ENCODE measurements around the gene PRR32.

DNA sequence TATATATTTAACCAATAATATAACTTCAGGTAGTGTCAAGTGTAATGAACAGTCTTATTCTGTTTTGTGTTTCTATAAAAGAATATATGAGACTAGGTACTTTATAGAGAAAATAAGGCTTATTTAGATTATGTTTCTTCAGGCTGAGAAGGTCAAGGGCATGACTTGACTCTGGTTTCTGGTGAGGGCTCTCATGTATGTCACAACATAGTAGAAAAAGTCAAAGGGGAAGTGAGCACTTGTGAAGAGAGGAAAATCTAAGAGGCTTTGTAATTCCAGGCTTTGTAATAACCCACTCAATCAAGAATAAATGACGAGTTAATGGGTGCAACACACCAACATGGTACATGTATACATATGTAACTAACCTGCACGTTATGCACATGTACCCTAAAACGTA, 27.6 kb downstream of the PRR32 start:
- TF ChIP-seq, protein P1, sequence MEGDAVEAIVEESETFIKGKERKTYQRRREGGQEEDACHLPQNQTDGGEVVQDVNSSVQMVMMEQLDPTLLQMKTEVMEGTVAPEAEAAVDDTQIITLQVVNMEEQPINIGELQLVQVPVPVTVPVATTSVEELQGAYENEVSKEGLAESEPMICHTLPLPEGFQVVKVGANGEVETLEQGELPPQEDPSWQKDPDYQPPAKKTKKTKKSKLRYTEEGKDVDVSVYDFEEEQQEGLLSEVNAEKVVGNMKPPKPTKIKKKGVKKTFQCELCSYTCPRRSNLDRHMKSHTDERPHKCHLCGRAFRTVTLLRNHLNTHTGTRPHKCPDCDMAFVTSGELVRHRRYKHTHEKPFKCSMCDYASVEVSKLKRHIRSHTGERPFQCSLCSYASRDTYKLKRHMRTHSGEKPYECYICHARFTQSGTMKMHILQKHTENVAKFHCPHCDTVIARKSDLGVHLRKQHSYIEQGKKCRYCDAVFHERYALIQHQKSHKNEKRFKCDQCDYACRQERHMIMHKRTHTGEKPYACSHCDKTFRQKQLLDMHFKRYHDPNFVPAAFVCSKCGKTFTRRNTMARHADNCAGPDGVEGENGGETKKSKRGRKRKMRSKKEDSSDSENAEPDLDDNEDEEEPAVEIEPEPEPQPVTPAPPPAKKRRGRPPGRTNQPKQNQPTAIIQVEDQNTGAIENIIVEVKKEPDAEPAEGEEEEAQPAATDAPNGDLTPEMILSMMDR (tag by site-specific recombination; IDR thresholded peaks at IDR 0.05): no peak
- TF ChIP-seq KLF7 (tag by site-specific recombination; IDR thresholded peaks at IDR 0.05; ENCODE audit: borderline replicate concordance) (no peak), PRDM1 (tag by site-specific recombination; IDR thresholded peaks at IDR 0.05) (no peak), ZNF623 (tag by site-specific recombination; IDR thresholded peaks at IDR 0.05) (no peak)
